Endothelial cell of umbilical vein (primary cell): ENCODE results near the gene THEMIS. TPM values are rescaled to one million over a fixed set of nuclear protein-coding genes. Genes with fewer than 3 reads are reported as not detected.

Source experiments
- Bru-seq: library from RNA; stranded (reverse); fragments of 400-500 nt; gene quantifications from one replicate; lab custom pipeline; 2021; lab: Mats Ljungman, UMichigan
- BruChase-seq, 2 experiments: library from RNA; stranded (reverse); fragments of 400-500 nt; gene quantifications; one replicate each; lab custom pipeline; 2021; lab: Mats Ljungman, UMichigan
- BruUV-seq: library from RNA; stranded (reverse); fragments of 400-500 nt; replicated peaks from 2 replicates; lab custom pipeline; 2021; lab: Mats Ljungman, UMichigan
- CTCF ChIA-PET: fragments of 300-600, 350-600 bp; sonication (Branson Sonifier 250); formaldehyde crosslinking; loops from one replicate; lab custom pipeline; 2021; ENCODE audit warnings: antibody characterized with exemption, inconsistent platforms; lab: Charles Lee
- POLR2A ChIA-PET: fragments of 300-600, 350-600 bp; sonication (Branson Sonifier 250); formaldehyde crosslinking; loops from one replicate; lab custom pipeline; 2021; ENCODE audit warnings: antibody characterized with exemption, inconsistent platforms; lab: Charles Lee
- DNase-seq: peaks from one replicate; pipeline ENCODE4 v3.0.0-alpha.2; 2011; ENCODE audit warnings: low read depth, low spot score
- FAIRE-seq: peaks from 2 replicates; lab custom pipeline; 2011; peaks lifted over from hg19 to GRCh38; lab: Jason Lieb, UNC
- H2AFZ ChIP-seq: 2 replicates; pipeline ENCODE4 v1.6.0; 2012; ENCODE audit warnings: low read depth, low read length, control low read depth, inconsistent platforms
- H3K27ac ChIP-seq: 2 replicates; pipeline ENCODE4 v1.5.1; 2011; ENCODE audit warnings: low read depth, mild to moderate bottlenecking, control low read depth, low read length, moderate library complexity; ENCODE audit not compliant: insufficient read depth
- H3K27me3 ChIP-seq, 2 experiments: 2 replicates each; pipeline versions ENCODE4 v1.6.0 to v1.6.1; 2011; ENCODE audit warnings: low read length in 2 of 2, mixed read lengths in 1 of 2; ENCODE audit not compliant: control insufficient read depth in 2 of 2, insufficient read depth in 2 of 2
- H3K36me3 ChIP-seq, 2 experiments: 2 replicates in 1 of 2; 3 replicates in 1 of 2; pipeline ENCODE4 v1.5.1; 2011; ENCODE audit warnings: low read length in 2 of 2, mild to moderate bottlenecking in 1 of 2, moderate library complexity in 1 of 2; ENCODE audit not compliant: control insufficient read depth in 2 of 2, insufficient read depth in 2 of 2; ENCODE audit errors: extremely low read depth in 1 of 2
- H3K4me1 ChIP-seq: 3 replicates; pipeline ENCODE4 v1.5.1; 2011; ENCODE audit warnings: mild to moderate bottlenecking, low read length; ENCODE audit not compliant: control insufficient read depth, insufficient read depth; ENCODE audit errors: extremely low read depth
- H3K4me2 ChIP-seq: 2 replicates; pipeline ENCODE4 v1.6.1; 2011; ENCODE audit warnings: low read length, control low read depth, mixed read lengths; ENCODE audit not compliant: insufficient read depth
- H3K4me3 ChIP-seq, 3 experiments: fragments of 200-600 bp in 1 of 3; sonication (generic), shearing (Covaris generic) in 1 of 3; replicated peaks in 1 of 3; 2 replicates each; pipeline ENCODE4 v1.5.1; 2011 to 2016; ENCODE audit warnings: control low read depth in 3 of 3, low read length in 3 of 3, mild to moderate bottlenecking in 2 of 3, inconsistent platforms in 1 of 3, low read depth in 1 of 3, moderate library complexity in 1 of 3; ENCODE audit not compliant: insufficient read depth in 1 of 3
- H3K79me2 ChIP-seq: 2 replicates; pipeline ENCODE4 v1.6.0; 2012; ENCODE audit warnings: low read length, inconsistent platforms; ENCODE audit not compliant: control insufficient read depth, insufficient read depth
- H3K9ac ChIP-seq: replicated peaks from 2 replicates; pipeline ENCODE3; 2011; ENCODE audit warnings: low read length, control low read depth; ENCODE audit not compliant: insufficient read depth; ENCODE audit errors: extremely low read depth
- H3K9me1 ChIP-seq: replicated peaks from 3 replicates; pipeline ENCODE4 v1.6.0; 2011; ENCODE audit warnings: mild to moderate bottlenecking, low read length; ENCODE audit not compliant: control insufficient read depth, insufficient read depth; ENCODE audit errors: extremely low read depth
- H3K9me3 ChIP-seq: replicated peaks from 2 replicates; pipeline ENCODE4 v1.5.1; 2012; ENCODE audit warnings: low read length, inconsistent platforms; ENCODE audit not compliant: control insufficient read depth, insufficient read depth
- H4K20me1 ChIP-seq: replicated peaks from 2 replicates; pipeline ENCODE3; 2011; ENCODE audit warnings: mild to moderate bottlenecking, low read length; ENCODE audit not compliant: control insufficient read depth, insufficient read depth; ENCODE audit errors: extremely low read depth
- EZH2 ChIP-seq: IDR thresholded peaks from 2 replicates; pipeline ENCODE4 v1.6.1; 2012; ENCODE audit warnings: borderline replicate concordance, low read depth, mild to moderate bottlenecking, moderate library complexity, low read length, inconsistent platforms; ENCODE audit not compliant: severe bottlenecking
- dilution Hi-C: fragments of 300-500 bp; cut with MboI; formaldehyde crosslinking; loops from one replicate; pipeline ENCODE4 v1.15.0; 2019; ENCODE audit warnings: low sequenced_read_pairs; ENCODE audit not compliant: extremely low pct_ligation_motif_present
- intact Hi-C: fragments of 100-400 bp; cut with micrococcal nuclease; formaldehyde crosslinking; loops from one replicate; pipeline ENCODE4 v1.10.0; 2022
- long read RNA-seq: library from polyadenylated mRNA; stranded (forward); transcript quantifications from one replicate; pipeline ENCODE4 v2.0.0, GENCODE V29; 2021
- polyA minus RNA-seq, 3 experiments: library from RNA; depleted of rRNA, polyadenylated mRNA; stranded (reverse); fragments of >200 nt; gene quantifications; 1 replicate in 1 of 3; 2 replicates in 2 of 3; pipeline ENCODE4 v1.2.3, GENCODE V29; 2011
- polyA plus RNA-seq, 4 experiments: library from polyadenylated mRNA; depleted of rRNA in 3 of 4; stranded (reverse) in 3 of 4; unstranded in 1 of 4; fragments of >200 nt; gene quantifications; 2 replicates each; pipeline versions ENCODE4 v1.2.1 to v1.2.3, GENCODE V29; 2011 to 2012; ENCODE audit warnings: missing spikeins in 1 of 4
- total RNA-seq: library from RNA; stranded (reverse); gene quantifications from 2 replicates; pipeline ENCODE4 v1.2.3, GENCODE V29; 2021
- TF ChIP-seq, protein P1 (sequence below), 2 donors: IDR thresholded peaks; 1 replicate in 1 of 2; 2 replicates in 1 of 2; pipeline ENCODE4 v1.5.1; 2011; ENCODE audit warnings: low read length in 2 of 2, mild to moderate bottlenecking in 2 of 2, moderate library complexity in 2 of 2, control low read depth in 1 of 2, inconsistent platforms in 1 of 2, low read depth in 1 of 2; ENCODE audit not compliant: insufficient read depth in 1 of 2; ENCODE audit errors: extremely low read depth in 1 of 2

The THEMIS gene, protein sequence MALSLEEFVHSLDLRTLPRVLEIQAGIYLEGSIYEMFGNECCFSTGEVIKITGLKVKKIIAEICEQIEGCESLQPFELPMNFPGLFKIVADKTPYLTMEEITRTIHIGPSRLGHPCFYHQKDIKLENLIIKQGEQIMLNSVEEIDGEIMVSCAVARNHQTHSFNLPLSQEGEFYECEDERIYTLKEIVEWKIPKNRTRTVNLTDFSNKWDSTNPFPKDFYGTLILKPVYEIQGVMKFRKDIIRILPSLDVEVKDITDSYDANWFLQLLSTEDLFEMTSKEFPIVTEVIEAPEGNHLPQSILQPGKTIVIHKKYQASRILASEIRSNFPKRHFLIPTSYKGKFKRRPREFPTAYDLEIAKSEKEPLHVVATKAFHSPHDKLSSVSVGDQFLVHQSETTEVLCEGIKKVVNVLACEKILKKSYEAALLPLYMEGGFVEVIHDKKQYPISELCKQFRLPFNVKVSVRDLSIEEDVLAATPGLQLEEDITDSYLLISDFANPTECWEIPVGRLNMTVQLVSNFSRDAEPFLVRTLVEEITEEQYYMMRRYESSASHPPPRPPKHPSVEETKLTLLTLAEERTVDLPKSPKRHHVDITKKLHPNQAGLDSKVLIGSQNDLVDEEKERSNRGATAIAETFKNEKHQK
- total RNA-seq: not detected in 2 replicates
- not detected in 2 replicates for polyA plus RNA-seq
- polyA plus RNA-seq (2011; cell fraction: cytosol; rRNA removed): not detected in 2 replicates
- polyA plus RNA-seq (2011; cell fraction: nucleus; rRNA removed): not detected in 2 replicates
- not detected in 2 replicates for polyA plus RNA-seq (2012)
- not detected in 2 replicates for polyA minus RNA-seq
- not detected for polyA minus RNA-seq (2011; cell fraction: cytosol; rRNA and poly(A)+ RNA removed)
- polyA minus RNA-seq (2011; cell fraction: nucleus; rRNA and poly(A)+ RNA removed): not detected in 2 replicates
- percentile 0 among the genes with signal in this experiment for Bru-seq, nascent RNA
- percentile 7 among the genes with signal in this experiment for BruChase-seq, experiment 1, labeled RNA remaining after a 6-hour chase
- percentile 1 among the genes with signal in this experiment for BruChase-seq, experiment 2, labeled RNA remaining after a 2-hour chase
- long read RNA-seq: 0 reads

DNA sequence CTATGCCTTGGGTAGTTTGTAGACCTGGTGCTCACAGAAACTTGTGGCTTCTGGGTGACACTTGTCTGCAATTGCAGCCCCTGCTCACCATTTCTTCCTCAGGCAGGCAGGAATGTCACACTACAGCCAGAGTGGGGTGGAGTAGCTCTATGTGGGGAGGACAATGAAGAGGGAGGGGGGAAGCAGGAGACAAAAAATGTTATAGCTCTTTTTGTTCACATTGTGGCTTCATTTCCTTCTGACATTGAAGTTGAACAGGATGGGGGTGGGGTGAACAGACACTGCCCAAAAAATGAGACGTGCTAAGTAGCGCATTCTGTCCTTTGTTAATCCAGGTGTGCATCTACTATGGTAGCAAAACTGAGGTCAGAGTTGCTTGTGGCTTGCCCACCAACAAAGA, at the start of gene THEMIS:
Gene THEMIS (minus strand): TSS at position 124 of the 400 bp plus-strand sequence. CDS start 126 bp downstream, outside the sequence.
- DNase-seq (no peak), FAIRE-seq (no peak)
- ChIA-PET CTCF (interaction anchor here (1.2 kb wide), 1 partner anchor 16 kb away, joined by 5 read pairs; no protein-coding TSS in a partner anchor), POLR2A (no interaction called here)
- no peaks in the 10 kb centered on the region for H3K9me3 ChIP-seq
- no peaks in the 10 kb centered on the region for H3K4me1 ChIP-seq
- H3K9ac ChIP-seq: no peak within 1 kb of the TSS
- dilution Hi-C loops: no loop called here
- no peaks in the 10 kb centered on the region for H3K79me2 ChIP-seq
- BruUV-seq: no TSS peak
- no peak within 1 kb of the TSS for H3K4me2 ChIP-seq
- peaks cover 0 to 3% of the 10 kb centered on the region in 2 experiments for H3K27me3 ChIP-seq
- intact Hi-C loops: no loop called here
- no peak within 1 kb of the TSS for H2AFZ ChIP-seq
- no peak for TF ChIP-seq EZH2
- TF ChIP-seq, protein P1, sequence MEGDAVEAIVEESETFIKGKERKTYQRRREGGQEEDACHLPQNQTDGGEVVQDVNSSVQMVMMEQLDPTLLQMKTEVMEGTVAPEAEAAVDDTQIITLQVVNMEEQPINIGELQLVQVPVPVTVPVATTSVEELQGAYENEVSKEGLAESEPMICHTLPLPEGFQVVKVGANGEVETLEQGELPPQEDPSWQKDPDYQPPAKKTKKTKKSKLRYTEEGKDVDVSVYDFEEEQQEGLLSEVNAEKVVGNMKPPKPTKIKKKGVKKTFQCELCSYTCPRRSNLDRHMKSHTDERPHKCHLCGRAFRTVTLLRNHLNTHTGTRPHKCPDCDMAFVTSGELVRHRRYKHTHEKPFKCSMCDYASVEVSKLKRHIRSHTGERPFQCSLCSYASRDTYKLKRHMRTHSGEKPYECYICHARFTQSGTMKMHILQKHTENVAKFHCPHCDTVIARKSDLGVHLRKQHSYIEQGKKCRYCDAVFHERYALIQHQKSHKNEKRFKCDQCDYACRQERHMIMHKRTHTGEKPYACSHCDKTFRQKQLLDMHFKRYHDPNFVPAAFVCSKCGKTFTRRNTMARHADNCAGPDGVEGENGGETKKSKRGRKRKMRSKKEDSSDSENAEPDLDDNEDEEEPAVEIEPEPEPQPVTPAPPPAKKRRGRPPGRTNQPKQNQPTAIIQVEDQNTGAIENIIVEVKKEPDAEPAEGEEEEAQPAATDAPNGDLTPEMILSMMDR (IDR thresholded peaks at IDR 0.05; ENCODE audit: extremely low read depth in 1 of 2, insufficient read depth in 1 of 2, low read depth in 1 of 2, low read length in 2 of 2): no peak
- no peaks in the 10 kb centered on the region for H3K9me1 ChIP-seq
- H3K4me3 ChIP-seq: no peak within 1 kb of the TSS
- H3K36me3 ChIP-seq: no peaks in the 10 kb centered on the region
- H4K20me1 ChIP-seq: no peaks in the 10 kb centered on the region
- no peak within 1 kb of the TSS for H3K27ac ChIP-seq
